MM.1S (cell line): Measurements from ENCODE around the gene STOX2.

ENCODE experiments used
- EZH2 ChIP-seq: fragments of 300-600 bp; sonication (generic); optimal IDR thresholded peaks from 2 replicates; pipeline ENCODE3; 2017; ENCODE audit warnings: low read depth, mild to moderate bottlenecking, antibody characterized with exemption, low read length, mixed read lengths
- TF ChIP-seq, protein P1 (sequence below): fragments of 300-600 bp; sonication (generic); IDR thresholded peaks from 2 replicates; pipeline ENCODE4 v1.5.1; 2016; ENCODE audit warnings: antibody characterized with exemption, low read length, mixed read lengths

DNA sequence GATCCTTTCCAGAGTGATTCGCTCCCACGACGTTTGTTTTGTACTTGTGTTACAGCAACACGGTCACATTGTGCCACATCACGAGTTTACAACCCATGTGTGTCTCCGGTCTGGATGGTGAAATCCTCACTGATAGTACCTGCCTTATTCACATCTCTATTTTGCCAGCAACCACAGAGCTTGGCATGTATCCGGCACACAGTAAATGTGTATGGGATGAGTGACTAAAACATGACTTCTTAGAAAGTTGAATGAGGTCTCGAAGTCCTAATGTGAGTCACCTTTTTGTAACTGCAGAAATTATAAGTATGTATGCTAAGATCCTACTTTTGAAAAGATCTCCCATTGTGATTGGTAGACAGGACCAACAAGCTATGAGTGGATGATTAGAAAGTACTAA, 7.5 kb downstream of the STOX2 start:
- TF ChIP-seq, protein P1, sequence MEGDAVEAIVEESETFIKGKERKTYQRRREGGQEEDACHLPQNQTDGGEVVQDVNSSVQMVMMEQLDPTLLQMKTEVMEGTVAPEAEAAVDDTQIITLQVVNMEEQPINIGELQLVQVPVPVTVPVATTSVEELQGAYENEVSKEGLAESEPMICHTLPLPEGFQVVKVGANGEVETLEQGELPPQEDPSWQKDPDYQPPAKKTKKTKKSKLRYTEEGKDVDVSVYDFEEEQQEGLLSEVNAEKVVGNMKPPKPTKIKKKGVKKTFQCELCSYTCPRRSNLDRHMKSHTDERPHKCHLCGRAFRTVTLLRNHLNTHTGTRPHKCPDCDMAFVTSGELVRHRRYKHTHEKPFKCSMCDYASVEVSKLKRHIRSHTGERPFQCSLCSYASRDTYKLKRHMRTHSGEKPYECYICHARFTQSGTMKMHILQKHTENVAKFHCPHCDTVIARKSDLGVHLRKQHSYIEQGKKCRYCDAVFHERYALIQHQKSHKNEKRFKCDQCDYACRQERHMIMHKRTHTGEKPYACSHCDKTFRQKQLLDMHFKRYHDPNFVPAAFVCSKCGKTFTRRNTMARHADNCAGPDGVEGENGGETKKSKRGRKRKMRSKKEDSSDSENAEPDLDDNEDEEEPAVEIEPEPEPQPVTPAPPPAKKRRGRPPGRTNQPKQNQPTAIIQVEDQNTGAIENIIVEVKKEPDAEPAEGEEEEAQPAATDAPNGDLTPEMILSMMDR: no peak
- no peak for TF ChIP-seq EZH2
